ENCODE results near the gene CYP2C9.
"Not testable (repeated sequence)": the region's sequence is repeated elsewhere in the genome, so short reads cannot be mapped to it uniquely, and the experiment has no call there.

The CYP2C9 gene

DNA sequence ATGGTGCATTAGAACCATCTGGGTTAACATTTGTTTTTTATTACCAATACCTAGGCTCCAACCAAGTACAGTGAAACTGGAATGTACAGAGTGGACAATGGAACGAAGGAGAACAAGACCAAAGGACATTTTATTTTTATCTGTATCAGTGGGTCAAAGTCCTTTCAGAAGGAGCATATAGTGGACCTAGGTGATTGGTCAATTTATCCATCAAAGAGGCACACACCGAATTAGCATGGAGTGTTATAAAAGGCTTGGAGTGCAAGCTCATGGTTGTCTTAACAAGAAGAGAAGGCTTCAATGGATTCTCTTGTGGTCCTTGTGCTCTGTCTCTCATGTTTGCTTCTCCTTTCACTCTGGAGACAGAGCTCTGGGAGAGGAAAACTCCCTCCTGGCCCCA lies at the start of gene CYP2C9:
CYP2C9 (plus strand) TSS at position 276 of the 400 bp plus-strand sequence; CDS start at position 301, 25 bp downstream.
- FAIRE-seq = no peak

- no peak for FAIRE-seq
Measured at GRCh38 chr10:94889123-94889522, 49.3 kb upstream of the CYP2C9 start.

GRCh38 chr10:94890264-94891022 lies 48.0 kb upstream of the CYP2C9 start:
- FAIRE-seq = no peak

DNA sequence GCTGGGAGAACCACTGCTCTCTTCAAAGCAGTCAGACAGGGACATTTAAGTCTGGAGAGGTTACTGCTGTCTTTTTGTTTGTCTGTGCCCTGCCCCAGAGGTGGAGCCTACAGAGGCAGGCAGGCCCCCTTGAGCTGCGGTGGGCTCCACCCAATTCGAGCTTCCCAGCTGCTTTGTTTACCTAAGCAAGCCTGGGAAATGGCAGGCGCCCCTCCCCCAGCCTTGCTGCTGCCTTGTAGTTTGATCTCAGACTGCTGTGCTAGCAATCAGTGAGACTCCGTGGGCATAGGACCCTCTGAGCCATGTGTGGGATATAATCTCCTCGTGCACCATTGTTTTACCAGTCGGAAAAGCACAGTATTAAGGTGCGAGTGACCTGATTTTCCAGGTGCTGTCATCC lies 40.0 kb upstream of the CYP2C9 start:
- not testable (repeated sequence) for FAIRE-seq

GRCh38 chr10:94902080-94902479 lies 36.4 kb upstream of the CYP2C9 start:
- FAIRE-seq = no peak

- FAIRE-seq = no peak
Measured at GRCh38 chr10:94902570-94902969, 35.9 kb upstream of the CYP2C9 start.

DNA sequence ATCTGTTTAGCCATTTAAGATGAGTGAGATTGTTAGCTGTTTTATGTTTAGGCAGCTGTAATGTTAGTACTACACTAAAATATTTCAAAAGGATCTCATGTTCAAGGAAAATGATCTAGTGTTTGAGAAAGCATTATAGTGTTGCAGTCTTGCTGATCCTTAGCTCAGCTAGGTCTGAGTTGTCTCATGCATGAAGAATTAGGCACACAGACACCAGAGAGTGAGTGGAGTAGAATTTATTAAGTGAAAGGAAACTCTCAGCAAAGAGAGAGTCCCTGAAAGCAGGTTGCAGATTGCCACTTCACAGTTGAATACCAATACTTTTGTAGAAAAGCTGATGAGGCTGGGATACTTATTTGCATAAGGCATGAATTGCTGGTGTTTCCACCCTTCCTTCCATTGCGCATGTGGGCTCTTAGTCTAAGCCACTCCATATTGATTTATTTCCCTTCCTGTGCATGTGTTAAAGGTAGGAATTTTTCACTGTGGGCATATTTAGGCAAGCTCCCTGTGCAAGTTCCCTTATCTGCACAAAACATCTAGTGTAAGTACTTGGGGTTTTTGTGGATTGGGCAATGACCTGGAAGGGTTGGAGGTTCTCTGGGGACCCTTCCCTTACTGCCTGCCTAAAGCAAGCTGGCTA lies 33.8 kb upstream of the CYP2C9 start:
- FAIRE-seq = not testable (repeated sequence)

- no peak for FAIRE-seq
Measured at GRCh38 chr10:94916423-94916822, 22.0 kb upstream of the CYP2C9 start.

DNA sequence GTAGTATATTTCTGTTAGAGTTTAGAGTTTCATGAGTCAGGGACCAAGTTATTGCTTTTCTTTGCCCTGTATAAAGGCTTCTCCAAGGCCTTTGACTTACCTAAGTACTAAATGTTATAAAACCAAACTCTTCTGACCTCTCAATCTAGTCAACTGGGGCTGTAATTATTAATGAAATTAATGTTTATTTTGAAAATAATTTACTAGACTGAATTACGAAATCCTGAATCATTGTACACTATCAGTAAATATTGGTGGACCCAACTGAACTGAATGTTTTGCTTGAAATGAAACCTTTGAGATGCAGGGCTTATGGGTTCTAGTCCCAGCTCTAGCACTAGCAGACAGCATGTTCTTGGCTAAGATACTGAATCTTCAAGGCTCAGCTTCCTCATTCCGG lies 1.7 kb upstream of the CYP2C9 start:
- FAIRE-seq = no peak

DNA sequence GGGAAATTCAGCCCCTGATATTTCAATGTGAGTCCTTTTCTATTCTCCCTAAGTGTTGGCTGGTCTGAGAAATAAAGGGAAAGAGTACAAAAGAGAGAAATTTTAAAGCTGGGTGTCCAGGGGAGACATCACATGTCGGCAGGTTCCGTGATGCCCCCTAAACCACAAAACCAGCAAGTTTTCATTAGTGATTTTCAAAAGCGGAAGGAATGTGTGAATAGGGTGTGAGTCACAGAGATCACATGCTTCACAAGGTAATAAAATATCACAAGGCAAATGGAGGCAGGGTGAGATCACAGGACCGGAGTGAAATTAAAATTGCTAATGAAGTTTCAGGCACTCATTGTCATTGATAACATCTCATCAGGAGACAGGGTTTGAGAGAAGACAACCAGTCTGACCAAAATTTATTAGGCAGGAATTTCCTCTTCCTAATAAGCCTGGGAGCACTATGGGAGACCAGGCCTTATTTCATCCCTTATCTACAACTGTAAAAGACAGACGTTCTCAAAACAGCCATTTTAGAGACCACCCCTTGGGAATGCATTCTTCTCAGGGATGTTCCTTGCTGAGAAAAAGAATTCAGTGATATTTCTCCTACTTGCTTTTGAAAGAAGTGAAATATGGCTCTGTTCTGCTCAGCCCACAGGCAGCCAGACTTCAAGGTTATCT lies 5.1 kb downstream of the CYP2C9 start:
- not testable (repeated sequence) for FAIRE-seq

DNA sequence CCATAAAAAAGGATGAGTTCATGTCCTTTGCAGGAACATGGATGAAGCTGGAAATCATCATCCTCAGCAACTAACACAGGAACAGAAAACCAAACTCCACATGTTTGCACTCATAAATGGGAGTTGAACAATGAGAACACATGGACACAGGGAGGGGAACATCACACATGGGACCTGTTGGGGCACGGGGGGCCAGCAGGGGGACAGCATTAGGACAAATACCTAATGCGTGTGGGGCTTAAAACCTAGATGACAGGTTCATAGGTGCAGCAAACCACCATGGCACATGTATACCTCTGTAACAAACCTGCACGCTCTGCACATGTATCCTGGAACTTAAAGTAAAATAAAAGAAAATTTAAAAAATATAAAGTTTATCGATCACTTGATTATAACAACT lies 7.7 kb downstream of the CYP2C9 start:
- FAIRE-seq = not testable (repeated sequence)

- FAIRE-seq = no peak
Measured at GRCh38 chr10:94963901-94964300, 25.4 kb downstream of the CYP2C9 start.

DNA sequence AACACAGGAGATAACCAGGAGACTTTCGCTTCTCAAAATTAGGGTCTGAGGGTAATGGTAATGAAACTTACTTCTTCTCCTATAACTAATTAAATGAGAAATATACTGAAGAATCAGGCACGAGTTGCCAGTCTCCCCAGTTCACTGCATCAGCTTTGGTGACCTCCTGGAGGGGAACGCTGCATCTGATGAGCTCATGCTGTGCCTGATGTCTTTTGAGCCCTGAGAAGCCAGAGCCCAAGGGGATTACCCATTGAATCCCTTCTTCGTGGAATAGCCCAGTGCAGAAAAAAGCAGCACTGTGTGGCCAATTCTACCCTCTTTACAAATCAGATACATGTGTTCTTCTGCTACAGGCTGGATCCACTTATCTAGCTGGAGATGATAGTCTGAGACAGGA lies 45.1 kb downstream of the CYP2C9 start:
- no peak for FAIRE-seq

DNA sequence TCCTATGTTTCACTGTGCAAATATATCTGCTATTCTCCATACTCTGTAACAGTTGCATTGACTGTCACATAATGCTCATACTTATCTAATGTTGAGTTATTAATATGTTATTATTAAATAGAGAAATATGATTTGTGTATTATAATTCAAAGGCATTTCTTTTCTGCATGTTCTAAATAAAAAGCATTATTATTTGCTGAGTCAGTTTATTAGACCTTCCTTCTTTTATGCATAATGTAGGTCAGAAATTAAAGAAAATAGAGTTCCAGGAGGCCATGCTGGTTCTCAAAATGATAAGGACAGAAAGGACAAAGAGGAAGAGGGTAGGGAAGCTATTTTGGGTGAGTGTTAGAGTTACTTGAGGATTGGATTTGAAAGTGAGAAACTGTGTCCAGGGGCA lies 50.7 kb downstream of the CYP2C9 start:
- no peak for FAIRE-seq

GRCh38 chr10:94991243-94991888 lies 52.9 kb downstream of the CYP2C9 start:
- FAIRE-seq = no peak

GRCh38 chr10:94992811-94993210 lies 54.4 kb downstream of the CYP2C9 start:
- FAIRE-seq = no peak

- FAIRE-seq = no peak
Measured at GRCh38 chr10:94997741-94998174, 59.3 kb downstream of the CYP2C9 start.

- no peak for FAIRE-seq
Measured at GRCh38 chr10:95026461-95026860, 88.0 kb downstream of the CYP2C9 start.

GRCh38 chr10:95031656-95032055 lies 93.2 kb downstream of the CYP2C9 start:
- FAIRE-seq = no peak

DNA sequence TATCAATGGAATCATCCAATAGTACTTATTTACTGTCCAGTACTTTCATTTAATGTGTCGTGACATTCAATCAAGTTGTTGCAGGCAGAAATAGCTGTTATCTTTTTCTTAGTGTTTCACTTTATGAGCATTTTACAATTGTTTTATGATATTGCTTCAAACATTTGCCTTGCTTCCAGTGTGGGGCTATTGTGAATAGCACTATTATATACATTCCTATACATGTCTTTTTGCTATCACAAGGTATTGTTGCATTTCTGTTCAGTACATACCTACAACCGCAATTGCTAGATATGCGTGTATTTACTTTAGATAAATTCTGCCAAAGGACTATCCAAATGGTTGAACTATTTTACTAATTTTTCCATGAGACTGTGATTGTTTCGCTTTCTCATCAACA lies 95.9 kb downstream of the CYP2C9 start:
- FAIRE-seq = no peak

- FAIRE-seq = no peak
Measured at GRCh38 chr10:95035332-95036295, 97.2 kb downstream of the CYP2C9 start.

- FAIRE-seq = no peak
Measured at GRCh38 chr10:95039281-95039680, 100.8 kb downstream of the CYP2C9 start.

Measured in endometrium (tissue), 2 donors.